Upper lobe of left lung (tissue), 4 donors: ENCODE data around the gene VPS41.

Experiments used
- POLR2A ChIP-seq, 4 donors: fragments of 450-650 bp; IDR thresholded peaks; one replicate each; pipeline ENCODE4 v1.5.1; 2016 to 2017; ENCODE audit warnings: antibody characterized with exemption in 4 of 4, mild to moderate bottlenecking in 2 of 4
- POLR2AphosphoS5 ChIP-seq, 2 donors: sonication (generic); formaldehyde crosslinking; IDR thresholded peaks; one replicate each; pipeline ENCODE4 v1.5.1; 2017; ENCODE audit warnings: antibody characterized with exemption in 2 of 2
- TF ChIP-seq, protein P1 (sequence below), 6 experiments: fragments of 450-650 bp in 4 of 6; fragments of 200-600 bp in 2 of 6; sonication (generic) in 2 of 6; IDR thresholded peaks; one replicate each; pipeline ENCODE4 v1.5.1; 2016 to 2019; ENCODE audit warnings: antibody characterized with exemption in 6 of 6

- TF ChIP-seq, protein P1, sequence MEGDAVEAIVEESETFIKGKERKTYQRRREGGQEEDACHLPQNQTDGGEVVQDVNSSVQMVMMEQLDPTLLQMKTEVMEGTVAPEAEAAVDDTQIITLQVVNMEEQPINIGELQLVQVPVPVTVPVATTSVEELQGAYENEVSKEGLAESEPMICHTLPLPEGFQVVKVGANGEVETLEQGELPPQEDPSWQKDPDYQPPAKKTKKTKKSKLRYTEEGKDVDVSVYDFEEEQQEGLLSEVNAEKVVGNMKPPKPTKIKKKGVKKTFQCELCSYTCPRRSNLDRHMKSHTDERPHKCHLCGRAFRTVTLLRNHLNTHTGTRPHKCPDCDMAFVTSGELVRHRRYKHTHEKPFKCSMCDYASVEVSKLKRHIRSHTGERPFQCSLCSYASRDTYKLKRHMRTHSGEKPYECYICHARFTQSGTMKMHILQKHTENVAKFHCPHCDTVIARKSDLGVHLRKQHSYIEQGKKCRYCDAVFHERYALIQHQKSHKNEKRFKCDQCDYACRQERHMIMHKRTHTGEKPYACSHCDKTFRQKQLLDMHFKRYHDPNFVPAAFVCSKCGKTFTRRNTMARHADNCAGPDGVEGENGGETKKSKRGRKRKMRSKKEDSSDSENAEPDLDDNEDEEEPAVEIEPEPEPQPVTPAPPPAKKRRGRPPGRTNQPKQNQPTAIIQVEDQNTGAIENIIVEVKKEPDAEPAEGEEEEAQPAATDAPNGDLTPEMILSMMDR (IDR thresholded peaks at IDR 0.05) = no peak
- TF ChIP-seq POLR2A (IDR thresholded peaks at IDR 0.05) (no peak), POLR2AphosphoS5 (IDR thresholded peaks at IDR 0.05) (no peak)
These were observed 18.4 kb downstream of the VPS41 start for GRCh38 chr7:38890597-38890996.
